GM18909 (cell line): ENCODE results near the gene CSE1L.
"Not testable (repeated sequence)": the region's sequence is repeated elsewhere in the genome, so short reads cannot be mapped to it uniquely, and the experiment has no call there.

Source experiments
- ATAC-seq: cut with Tn5 transposase; IDR thresholded peaks from one replicate; pipeline ENCODE4 v1.9.1; 2021; ENCODE audit warnings: mild to moderate bottlenecking; ENCODE audit not compliant: unreplicated experiment, poor library complexity

The CSE1L gene

DNA sequence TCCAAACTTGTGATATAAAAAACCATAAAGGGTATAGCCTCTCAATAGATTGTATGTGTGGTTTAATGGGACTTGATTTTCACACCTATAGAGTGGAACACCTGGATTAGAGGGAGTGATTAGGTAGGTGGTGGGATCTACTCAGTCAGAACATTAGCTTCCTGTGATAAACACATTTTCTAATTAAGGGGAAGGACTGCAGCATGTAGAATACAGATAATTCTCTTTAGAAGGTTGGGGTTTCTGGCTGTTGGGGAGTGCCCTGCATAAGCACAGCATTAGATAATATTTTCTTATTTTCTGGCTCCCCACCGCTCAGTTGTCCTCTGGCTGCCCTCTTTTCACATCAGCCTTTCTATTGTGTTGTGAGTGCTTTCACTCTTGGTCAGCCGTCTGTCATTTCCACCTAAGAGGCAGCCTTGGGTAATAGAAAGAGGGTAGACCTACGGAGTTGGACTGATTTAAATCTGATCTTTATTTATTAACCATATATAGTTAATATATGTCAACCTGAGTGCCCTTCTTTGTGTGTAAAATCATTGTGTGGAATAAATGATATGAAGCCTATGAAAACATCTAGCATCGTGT lies 8.0 kb downstream of the CSE1L start:
- no peak for ATAC-seq

DNA sequence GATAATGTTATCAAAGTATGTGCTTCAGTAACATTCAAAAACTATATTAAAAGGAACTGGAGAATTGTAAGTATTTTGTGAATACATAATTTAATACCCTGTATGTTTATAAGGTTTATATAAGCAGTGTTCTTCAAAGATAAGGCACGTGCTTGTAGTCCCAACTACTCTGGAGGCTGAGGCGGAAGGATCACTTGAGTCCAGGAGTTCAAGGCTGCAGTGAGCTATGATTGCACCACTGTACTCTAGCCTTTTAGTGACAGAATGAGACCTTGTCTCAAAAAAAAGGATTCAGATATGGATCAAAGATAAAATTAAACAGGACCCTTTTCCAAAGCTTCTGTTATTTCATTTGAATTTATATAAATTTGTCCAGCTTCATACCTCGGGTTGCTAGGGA lies 17.2 kb downstream of the CSE1L start:
- no peak for ATAC-seq

DNA sequence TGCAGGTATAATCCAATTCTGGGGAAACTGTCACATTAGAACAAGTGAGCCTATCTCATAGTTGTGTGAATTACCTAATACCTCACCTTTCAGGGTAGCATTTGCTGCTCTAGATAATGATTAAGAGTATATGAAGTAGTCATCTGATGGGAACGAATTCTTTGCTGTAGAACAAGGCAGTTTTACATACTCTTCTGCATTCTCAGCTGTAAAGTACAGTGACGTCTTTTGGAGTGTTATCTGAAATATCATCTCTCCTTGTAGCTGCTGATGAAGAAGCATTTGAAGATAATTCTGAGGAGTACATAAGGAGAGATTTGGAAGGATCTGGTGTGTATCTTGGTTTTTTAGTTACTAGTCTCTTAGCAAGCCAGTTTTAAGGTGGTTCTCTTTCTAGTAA lies 28.4 kb downstream of the CSE1L start:
- no peak for ATAC-seq

DNA sequence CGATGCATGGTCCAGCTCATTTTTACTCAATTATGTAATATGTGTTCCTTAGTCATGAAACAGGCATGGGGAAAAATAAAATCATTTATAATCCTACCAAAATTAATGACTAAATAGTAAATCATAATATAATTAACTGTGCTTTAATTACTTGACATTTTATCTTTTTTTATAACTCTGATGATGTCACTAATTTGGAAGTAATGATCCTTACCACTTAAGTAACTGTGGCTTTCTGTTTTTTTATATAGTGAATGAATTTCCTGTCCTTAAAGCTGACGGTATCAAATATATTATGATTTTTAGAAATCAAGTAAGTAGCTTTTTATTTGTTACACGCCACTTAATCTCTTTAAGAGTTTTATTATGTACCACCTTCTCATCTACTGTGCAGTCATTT lies 32.2 kb downstream of the CSE1L start:
- ATAC-seq: no peak

DNA sequence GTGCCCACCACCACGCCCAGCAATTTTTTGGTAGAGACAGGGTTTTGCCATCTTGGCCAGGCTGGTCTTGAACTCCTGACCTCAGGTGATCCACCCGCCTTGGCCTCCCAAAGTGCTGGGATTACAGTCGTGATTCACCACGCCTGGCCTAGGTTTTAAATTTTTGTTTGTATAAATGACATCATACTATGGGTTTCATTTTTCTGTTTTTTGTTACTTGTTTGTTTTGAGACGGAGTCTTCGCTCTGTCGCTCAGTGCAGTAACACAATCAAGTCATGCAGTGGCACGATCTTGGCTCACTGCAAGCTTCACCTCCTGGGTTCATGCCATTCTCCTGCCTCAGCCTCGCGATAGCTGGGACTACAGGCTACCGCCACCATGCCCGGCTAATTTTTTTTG lies 36.2 kb downstream of the CSE1L start:
- not testable (repeated sequence) for ATAC-seq

DNA sequence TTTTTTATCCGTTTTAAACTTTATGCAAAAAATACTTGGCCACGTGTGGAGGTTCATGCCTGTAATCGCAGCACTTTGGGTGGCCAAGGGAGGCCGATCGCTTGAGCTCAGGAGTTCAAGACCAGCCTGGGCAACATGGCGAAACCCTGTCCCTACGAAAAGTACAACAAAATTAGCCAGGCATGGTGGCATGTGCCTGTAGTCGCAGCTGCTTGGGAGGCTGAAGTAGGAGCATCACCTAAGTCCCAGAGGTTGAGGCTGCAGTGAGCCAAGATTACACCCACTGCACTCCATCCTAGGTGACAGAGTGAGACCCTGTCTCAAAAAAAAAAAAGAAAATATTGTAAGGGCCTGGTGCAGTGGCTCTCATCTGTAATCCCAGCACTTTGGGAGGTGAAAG lies 45.0 kb downstream of the CSE1L start:
- no peak for ATAC-seq

DNA sequence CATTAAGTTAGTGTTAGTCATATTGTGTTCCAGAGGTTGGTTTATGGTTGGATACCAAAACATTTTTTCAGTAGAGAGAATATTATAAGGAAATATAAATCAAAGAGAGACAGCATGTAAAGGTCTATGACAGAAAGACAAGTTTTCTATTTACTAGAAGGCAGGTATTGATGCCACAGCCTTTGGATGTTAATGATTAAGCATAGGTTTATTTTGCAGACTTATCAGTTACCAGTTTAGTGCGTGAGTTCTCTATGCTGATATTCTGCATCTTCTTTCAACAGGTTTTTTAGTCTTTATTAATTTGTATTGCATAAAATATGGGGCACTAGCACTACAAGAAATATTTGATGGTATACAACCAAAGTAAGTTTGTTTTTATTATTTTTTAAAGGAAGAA lies 45.6 kb downstream of the CSE1L start:
- no peak for ATAC-seq

DNA sequence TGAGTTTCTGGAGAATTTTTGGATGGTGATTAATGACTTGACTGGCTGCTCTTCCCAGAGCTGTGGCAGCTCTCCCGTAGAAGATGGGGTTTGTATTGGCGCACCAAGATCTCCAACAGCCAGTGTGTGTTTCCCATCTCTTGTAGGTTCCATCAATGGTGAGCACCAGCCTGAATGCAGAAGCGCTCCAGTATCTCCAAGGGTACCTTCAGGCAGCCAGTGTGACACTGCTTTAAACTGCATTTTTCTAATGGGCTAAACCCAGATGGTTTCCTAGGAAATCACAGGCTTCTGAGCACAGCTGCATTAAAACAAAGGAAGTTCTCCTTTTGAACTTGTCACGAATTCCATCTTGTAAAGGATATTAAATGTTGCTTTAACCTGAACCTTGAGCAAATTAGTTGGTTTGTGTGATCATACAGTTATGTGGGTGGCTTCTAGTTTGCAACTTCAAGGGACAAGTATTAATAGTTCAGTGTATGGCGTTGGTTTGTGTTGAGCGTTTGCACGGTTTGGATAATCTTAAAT lies 50.2 kb downstream of the CSE1L start:
- no peak for ATAC-seq

DNA sequence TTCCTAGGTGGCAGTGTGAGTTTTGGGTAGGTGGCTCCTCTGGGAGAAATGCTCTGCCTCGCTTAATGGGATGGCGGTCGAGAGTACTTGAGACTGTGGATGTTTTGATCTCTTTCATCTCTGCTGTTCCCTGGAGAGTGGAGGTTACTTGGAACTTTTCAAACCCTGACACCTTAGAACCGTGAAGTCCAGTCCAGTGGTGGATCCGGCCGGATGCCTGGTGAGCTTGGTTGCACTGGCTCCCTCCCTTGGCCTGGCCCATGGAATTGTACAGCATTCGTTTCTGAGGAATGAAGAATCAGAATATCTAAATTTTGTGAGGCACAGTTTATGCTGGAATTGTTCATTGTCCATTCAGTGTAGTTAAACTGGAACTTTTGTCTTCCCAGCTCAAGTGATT lies 51.0 kb downstream of the CSE1L start:
- no peak for ATAC-seq

DNA sequence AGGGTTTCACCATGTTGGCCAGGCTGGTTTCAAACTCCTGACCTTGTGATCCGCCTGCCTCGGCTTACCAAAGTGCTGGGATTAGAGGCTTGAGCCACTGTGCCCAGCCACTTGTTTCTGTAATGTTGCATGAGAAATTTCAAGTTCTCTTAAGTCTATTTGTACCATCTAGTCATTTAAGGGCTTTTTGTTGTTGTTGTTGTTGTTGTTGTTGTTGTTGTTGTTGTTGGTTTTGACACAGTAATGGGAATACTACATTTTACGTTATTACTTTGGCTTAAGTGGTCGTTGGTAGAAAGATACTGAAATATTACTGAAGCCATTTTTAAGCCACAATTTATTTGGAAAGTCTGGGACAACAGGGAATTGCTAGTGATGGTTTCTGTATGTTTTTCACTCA lies 52.0 kb downstream of the CSE1L start:
- ATAC-seq: no peak

DNA sequence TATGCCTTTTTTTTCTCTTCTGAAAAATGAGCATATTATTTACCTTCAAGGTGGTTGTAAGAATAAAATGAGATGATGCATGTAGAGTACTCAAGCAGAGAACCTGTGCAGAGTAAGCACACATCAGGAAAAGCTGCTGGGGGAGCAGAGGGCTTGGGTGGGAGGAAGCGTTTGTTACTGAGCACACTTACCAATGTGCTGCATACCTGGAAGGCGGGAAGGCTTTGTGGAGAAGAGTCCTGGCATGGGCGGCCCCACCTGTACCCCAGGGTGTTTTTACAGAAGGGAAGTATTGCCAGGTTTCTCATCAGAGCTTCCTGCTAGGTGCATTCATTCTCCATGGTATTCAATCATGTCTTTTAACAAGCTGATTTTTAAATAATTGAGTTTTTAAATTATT lies 52.9 kb downstream of the CSE1L start:
- no peak for ATAC-seq

DNA sequence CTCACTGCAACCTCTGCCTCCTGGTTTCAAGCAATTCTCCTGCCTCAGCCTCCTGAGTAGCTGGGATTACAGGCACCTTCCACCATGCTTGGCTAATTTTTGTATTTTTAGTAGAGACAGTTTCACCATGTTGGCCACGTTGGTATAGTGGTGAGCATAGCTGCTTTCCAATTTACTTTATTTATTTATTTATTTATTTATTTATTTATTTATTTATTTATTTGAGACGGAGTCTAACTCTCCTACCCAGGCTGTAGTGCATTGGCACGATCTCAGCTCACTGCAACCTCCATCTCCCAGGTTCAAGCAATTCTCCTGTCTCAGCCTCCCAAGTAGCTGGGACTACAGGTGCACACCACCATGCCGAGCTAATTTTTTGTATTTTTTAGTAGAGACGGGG lies 54.2 kb downstream of the CSE1L start:
- ATAC-seq: not testable (repeated sequence)

DNA sequence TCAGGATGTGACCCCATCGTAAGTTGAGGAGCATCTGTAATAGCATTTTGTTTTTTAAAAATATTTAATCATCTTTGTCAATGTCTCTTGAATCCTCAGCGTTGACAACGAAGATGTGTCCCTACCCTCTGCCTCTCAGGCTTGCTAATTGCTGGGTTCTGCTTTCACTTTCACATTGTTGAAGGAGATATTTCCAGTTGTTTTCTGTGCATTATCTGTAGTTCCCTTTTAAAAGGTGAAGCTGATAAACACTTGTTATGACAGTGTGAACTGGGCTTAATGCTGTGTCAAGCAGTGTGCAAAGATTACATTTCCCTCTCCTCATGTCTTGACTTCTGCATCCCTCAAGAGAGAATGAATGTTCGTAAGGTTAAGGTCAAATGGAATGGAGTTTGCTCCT lies 54.9 kb downstream of the CSE1L start:
- ATAC-seq: no peak

DNA sequence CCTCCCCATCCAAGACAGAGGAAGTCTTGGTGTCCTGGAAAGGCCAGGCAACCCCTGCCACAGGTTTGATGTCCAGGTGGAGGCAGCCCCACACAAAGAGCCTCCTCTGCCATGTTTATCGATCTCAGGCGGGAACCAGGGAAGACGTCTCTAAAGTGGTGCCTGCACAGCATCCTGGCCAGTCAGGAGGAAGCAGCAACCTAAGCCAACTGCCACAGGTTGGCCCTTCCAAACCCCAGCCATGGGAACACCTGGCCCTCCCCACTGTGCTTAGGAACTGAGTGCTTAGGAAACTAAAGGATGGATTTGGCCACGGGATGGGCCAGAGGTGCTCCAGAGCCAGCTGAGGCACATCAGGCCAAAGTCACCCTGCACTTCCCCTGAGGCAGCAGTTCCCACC lies 56.9 kb downstream of the CSE1L start:
- no peak for ATAC-seq

DNA sequence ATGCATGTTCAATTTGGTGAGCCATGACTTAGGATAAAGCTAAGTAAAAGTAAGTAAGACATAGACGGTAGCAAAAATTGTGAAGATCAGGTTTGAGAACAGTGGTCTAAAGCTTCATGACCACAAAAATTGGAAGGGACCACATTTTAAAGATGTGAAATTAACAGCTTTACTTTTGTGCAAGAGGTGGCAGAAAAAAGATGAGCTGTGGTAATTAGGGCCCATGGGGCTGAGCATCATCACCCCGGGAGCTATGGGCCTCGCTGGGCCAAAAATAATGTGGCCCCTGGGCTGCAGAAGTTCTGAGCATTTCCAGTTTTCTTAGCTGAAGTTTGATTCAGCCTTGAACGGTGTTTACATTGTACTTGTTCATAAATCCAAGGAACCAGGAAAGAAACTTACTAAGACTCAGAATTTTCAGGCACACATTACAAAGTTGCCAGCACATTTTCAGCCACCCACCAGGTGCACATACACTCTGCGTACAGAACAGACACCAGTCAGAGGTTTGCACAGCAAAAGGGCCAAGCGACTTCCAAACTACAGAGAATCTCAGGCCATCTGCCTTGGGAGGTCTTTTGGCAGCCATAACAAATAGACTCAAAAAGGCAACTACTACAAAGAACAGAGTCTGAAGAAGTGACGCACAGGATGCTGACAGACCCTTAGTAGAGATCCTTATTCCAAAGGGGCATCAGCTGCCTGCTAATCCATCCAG lies 57.7 kb downstream of the CSE1L start:
- ATAC-seq: no peak

DNA sequence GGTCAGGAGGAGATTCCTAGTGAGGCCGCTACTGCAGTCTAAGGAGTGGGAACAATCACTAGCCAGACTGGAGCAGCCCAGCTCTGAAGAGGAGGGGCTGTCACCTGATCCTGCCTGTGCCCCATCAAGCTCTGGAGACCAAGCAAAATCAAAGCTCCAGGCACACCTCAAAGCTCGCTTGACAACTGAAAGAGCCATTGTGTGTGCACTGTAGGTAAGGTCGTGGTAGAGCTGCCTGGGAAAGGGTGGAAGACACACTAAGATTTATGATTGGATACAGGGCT lies 58.2 kb downstream of the CSE1L start:
- ATAC-seq: no peak

DNA sequence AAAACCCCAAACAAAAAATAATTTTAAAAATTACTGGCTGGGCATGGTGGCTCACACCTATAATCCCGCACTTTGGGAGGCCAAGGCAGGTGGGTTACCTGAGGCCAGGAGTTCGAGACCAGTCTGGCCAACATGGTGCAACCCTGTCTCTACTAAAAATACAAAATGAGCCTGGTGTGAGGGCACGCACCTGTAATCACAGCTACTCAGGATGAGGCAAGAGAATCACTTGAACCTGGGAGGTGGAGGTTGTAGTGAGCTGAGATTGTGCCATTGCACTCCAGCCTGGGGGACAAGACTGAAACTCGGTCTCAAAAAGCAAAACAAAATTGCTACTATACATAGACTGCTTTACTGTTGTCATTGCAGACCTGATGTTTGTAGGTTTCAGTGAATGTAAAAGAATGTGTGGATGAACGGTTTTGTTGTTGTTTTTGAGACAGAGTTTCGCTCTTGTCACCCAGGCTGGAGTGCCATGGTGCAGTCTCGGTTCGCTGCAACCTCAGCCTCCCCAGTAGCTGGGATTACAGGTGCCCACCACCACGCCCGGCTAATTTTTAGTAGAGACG lies 59.0 kb downstream of the CSE1L start:
- ATAC-seq: not testable (repeated sequence)

DNA sequence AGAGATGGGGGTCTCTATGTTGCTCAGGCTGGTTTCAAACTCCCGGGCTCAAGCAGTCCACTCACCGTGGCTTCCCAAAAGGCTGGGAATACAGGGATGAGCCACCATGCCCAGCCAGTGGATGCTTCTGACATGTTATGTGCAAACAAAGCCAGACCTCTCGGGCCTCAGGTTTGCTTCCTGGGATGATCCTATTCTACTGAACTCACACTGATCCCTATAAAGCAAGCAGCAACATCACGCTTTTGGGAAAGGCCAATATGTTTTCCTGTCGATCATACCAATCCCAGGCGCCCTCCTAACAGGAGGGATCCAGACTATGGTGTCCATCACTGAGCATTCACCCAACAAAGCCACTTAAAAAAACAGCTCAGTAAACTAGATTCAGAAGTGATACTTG lies 60.2 kb downstream of the CSE1L start:
- ATAC-seq: no peak

DNA sequence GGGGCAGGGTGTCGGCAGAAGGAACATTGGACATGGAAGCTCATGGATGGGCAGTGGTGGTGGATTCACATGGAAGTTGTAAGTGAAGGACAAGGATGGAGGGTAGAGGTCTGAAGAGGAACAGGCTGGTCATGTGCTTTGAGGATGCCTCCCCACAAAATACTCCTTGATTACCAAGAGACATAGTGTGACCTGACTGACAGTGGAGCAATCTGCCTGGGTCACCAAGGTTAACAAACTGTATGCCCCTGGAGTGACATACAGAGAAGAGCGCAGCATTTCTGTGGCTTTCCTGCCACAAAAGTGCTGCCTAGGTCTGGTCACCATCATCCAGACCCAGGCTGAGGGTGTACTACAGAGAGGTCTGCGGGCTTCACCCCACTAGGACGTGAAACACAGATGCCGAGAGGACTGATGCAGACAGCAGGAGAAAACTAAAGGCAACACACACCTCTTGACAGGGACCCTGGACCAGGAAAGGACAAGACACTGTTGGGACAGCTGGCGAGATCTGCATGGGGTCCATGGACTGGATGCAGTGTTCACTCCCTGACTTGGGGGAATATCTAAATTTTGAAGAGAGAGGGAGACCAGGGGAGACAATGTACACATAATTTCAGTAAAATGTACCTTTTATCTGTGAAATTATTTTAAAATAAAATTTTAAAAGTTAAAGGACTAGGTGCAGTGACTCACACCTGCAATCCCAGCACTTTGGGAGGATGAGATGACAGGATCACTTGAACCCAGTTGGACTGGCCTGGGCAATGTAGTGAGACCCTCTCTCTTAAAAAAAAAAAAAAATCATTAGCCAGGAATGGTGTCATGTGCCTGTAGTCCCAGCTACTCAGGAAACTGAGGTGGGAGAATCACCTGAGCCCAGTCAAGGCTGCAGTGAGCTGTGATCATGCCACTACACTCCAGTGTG lies 64.9 kb downstream of the CSE1L start:
- ATAC-seq: no peak

DNA sequence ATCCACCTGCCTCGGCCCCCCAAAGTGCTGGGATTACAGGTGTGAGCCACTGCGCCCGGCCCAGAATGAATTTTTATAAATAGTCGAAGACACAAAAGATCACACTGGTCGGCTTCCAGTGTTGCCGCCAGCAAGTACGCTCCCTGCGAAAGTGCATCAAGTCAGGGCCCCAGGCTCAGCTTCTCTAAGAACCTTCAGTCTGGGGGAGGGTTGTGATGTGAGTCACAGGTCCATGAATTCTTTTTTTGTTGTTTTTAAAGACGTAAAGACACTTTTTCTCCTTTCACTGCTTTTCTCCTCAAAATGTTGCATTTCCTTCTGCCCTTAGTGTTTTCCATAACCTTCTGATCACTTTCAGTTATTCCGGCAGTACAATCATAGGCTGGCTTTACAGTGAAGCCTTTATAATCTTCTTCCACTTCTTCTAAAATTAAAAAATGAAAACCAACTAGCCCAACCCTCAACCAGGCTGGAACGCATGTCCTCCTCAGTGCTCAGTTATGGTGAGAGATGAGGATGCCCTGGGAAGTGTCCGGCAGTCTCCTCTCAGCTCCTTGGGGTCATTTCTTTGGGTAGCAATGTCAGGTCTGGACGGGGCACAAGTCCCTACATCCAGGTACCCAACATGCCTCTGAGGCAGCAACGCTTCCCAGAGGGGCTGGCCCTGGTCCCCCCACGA lies 66.6 kb downstream of the CSE1L start:
- no peak for ATAC-seq
